ENCODE data around the gene SWI5.
"Not testable (repeated sequence)": the region's sequence is repeated elsewhere in the genome, so short reads cannot be mapped to it uniquely, and the experiment has no call there.

The SWI5 gene

DNA sequence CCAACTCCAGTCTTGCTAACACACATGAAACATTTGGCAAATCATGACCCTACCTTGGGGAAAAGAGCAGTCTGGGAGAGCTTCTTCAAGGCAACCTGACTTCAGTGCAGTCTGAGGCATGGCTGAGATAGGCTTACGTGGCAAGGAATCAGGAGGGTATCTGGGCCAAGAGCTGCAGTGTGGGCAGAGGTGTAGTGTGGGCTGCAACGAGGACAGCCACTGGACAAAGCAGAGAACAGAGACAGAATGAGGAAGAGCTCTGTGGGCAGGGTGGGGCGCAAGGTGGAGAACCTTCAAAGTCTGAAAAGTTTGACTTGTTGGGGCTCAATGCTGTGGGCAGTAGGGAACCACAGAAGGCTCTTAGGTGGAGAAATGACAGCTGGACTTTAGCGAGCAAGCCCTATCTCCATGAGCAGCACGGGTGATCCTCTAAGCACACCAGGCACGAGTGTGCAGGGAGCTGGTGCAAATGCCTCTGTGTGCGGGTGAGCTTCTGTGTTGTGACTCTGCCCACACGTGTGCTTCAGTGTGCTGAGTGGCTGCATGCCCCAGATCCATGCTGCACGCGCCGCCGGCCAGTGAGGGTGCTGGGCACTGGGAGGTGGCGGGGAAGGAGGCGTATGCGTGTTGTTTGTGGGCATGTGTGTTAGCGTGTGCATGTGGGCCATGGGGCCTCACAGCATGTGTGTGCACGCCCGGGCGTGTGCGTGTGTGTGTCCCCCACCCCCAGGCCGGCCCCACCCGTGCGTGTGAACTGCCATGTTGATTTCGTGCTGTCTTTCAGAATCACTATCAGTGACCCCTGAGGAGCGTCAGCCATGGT lies 23.5 kb upstream of the SWI5 start:
- DNase-seq = no peak

- DNase-seq = no peak
These were observed 22.7 kb upstream of the SWI5 start for GRCh38 chr9:128253140-128253990.

- no peak for DNase-seq
These were observed 22.1 kb upstream of the SWI5 start for GRCh38 chr9:128253991-128254346.

DNA sequence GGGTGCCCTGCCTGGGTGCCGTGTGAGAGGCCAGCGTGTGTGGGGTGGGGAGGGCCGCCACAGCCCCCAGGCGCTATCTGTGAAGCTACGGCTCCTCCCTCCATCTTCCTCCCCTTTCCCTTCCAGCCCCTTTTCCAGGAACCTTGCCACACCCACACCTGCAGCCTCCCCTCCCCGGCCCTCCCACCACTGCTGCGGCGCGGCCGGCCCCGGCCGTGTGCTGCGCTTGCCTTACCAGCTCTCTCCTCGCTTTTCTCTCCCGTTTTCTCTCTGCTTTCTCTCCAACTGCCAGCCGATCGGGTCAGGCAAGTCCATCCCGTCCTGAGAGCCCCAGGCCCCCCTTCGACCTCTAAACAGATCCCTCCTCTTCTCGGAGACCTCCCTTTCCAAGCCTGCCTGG lies 21.7 kb upstream of the SWI5 start:
- DNase-seq = no peak

GRCh38 chr9:128254855-128255759 lies 21.0 kb upstream of the SWI5 start:
- no peak for DNase-seq

DNA sequence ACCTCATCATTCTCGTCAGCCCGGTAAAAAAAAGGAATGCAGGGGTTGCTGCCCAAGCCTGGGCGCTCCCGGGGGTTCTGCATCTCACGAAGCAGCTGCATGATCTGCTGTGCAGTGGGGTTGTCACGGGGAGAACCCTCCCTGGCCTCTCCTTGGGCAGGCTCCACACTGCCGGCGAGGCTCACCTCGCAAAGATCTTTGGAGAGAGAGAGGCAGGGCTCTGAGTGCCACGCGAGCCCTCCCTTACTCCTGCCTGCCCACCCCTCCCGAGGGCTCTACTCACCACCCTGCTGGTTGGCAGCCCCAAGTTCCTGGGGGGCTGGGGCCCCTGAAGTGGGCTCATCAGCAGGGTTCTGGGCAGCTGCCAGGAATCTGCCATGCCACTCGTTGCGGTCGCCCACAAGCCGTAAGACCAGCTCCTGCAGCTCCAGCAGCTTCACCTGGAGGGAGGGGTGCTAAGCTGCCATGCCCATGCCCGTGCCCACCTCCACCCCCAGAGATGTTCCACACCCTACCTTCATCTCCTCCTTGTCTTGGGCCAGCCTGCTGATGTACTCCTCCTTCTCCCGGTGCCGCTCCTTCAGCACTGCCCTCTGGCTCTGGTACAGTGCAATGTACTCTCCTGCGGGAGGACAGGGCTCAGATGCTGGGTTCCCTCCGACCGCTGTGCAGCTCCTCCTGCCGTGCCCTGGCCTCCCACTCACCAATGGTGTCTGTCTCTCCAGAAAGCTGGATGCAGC lies 18.8 kb upstream of the SWI5 start:
- no peak for DNase-seq

- no peak for DNase-seq
These were observed 18.2 kb upstream of the SWI5 start for GRCh38 chr9:128257907-128258306.

- DNase-seq = no peak
These were observed 17.8 kb upstream of the SWI5 start for GRCh38 chr9:128258326-128258725.

- DNase-seq = no peak
These were observed 16.9 kb upstream of the SWI5 start for GRCh38 chr9:128259156-128259555.

DNA sequence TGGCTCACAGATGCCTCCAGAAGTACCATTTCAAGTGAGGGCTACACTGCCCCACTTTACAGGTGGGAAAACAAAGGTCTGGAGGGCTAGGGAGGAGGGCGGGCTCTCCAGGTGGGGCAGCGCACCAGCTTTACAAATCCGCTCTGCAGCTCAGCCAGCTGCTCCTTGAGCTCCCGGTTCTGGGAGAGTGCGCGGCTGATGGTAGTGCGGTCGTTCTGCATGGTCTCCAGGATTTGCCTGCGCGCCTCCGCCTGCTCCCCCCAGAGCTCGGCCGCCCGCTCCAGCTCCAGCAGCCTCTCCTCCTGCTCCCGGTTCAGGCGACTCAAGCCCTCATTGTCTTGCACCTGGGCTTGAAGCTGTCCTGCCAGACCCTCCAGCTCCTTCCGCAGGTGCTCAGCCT lies 15.7 kb upstream of the SWI5 start:
- DNase-seq = no peak

DNA sequence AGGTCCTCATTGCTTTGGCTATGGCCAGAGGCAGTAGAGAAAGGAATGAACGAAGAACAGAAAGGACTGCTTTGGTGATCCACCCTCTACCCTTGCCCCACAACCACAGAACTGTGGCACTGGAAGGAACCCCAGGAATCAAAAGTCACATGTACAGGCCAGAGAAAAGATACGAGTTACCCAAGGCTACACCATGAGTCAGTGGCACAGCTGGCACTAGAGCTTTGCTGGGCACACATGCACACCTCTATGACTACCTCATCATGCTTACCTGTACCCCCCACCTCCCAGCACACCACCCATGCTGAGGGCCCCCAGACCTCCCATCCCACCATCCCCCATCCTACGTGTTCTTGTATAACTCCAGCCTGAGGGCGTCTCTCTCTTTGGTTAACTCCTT lies 13.4 kb upstream of the SWI5 start:
- no peak for DNase-seq

GRCh38 chr9:128265348-128265847 lies 10.7 kb upstream of the SWI5 start:
- no peak for DNase-seq

DNA sequence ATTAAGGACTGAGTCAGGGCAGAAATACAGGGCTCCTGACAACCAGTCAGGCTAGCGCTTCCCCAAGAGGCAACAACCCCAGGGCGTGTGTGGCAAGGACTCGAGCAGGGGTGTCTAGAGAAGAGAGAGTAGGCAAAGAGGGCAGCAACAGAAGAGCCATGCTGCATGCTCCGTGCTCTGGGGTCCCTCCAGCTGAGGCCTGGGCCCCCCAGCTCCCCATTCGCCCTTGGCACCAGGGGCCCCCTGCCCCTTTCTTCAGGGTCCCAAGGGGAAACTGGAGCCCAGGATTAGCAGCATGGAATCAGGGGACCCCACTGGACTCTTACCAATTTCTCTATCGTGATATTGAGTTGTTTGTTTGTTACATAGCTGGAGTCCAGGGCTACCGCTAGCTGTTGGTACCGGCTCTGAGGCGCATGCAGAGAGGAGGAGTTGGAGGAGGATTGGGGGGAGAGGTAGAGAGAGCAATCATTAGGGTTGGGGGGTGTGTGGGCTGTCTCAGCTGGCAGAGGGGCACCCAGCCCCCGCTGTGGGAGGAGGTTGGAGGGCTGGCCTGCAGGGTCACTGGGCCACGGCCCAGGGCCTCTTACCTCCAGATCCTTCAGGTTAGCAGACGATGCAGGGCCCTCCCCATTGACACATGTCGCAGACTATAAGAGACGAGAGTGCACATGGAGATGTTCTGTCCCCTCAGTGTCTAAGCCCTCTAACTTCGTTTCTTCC lies 9.0 kb upstream of the SWI5 start:
- DNase-seq = no peak

DNA sequence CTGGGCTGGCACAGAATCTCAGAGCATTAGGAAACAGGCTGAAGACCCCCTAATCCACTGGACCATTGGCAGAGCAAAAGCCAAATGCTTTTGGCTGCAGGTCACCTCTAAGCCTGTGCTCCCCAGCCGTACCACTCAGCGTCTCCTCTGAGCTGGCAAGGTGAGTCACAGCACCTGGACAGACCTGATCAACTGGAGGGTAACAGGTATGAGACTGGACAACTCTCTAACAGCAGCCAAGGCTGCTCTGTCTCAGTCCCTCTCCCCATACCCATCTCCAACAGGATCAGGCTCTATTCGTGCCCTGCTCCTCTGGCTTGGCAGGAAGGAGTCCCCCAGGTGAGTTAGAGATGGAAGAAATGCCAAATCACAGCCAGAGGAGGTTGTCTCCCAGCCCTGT lies 5.0 kb upstream of the SWI5 start:
- DNase-seq = no peak

DNA sequence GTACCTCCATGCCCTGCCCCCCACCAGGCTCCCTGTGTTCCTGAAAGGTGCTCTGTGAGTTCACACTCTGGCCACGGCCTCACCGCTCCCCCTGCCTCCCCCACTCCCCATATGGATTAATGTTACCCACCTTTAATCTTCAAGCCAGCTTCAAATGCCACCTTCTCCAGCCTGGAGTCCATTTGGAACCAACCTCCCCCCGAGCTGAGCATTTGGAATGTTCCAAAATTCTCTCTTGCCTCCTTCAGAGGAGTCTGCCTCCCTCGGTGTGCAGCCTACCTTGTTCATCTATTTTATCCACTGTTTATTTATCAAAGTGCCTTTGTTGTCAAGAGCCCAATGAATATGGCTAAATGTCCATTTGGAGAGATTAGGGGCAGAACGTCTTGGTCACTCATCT lies 4.6 kb upstream of the SWI5 start:
- DNase-seq = no peak

DNA sequence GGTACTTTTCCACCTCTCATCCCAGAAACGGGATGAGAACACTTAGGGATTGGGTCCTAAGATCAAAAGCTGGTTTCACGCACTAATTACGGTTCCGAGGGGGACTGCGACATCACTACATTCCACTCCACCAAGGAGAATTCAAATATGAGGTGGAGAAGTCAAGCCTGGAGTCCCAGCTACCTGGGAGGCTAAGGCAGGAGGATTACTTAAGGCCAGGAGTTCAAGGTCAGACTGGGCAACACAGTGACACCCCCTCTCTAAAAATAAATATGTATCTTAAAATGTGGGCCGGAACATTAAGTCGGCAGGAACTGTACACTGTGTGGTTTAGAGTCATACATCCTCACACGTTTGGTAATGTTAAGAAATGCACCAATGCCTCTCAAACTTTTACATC lies 1.8 kb upstream of the SWI5 start:
- DNase-seq = no peak

- DNase-seq = no peak
These were observed 673 bp upstream of the SWI5 start, which contains the start of gene GOLGA2 for GRCh38 chr9:128275198-128276007. Gene GOLGA2 (minus strand): TSS chr9:128276007. CDS start chr9:128275976, 31 bp downstream.

DNA sequence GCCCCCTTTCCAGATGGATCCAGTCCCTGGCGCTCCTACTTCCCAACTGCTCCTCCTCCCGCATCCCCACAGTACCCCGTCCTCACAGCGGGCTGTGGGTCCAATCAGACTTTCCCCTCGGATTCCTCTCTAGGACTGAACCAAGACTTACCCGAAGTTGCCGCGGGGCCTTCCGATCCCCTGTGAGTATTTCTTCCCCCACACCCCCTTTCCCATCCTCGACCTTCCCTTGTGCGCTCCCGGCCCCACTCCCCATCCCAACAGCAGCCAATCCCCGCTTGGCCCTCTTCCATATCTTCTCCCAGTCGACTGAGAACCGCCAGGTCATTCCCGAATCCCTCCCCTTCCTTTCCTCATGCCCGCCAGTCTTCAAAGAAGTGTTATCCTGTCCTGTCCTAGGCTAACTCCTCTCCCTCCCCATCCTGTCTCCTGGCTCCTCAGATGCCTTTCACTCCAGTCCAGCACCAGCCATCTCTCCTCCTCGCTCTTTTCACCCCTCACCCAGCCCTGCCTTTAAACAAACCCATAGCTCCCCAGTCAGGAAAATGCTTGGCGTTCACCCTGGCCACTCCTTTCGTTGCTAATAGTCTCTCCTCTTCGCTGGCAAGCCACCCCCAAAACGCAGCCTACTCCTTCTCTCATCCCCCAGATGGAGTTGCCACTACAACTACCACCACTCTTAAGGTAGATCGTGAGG lies 646 bp downstream of the SWI5 start:
- no peak for DNase-seq

DNA sequence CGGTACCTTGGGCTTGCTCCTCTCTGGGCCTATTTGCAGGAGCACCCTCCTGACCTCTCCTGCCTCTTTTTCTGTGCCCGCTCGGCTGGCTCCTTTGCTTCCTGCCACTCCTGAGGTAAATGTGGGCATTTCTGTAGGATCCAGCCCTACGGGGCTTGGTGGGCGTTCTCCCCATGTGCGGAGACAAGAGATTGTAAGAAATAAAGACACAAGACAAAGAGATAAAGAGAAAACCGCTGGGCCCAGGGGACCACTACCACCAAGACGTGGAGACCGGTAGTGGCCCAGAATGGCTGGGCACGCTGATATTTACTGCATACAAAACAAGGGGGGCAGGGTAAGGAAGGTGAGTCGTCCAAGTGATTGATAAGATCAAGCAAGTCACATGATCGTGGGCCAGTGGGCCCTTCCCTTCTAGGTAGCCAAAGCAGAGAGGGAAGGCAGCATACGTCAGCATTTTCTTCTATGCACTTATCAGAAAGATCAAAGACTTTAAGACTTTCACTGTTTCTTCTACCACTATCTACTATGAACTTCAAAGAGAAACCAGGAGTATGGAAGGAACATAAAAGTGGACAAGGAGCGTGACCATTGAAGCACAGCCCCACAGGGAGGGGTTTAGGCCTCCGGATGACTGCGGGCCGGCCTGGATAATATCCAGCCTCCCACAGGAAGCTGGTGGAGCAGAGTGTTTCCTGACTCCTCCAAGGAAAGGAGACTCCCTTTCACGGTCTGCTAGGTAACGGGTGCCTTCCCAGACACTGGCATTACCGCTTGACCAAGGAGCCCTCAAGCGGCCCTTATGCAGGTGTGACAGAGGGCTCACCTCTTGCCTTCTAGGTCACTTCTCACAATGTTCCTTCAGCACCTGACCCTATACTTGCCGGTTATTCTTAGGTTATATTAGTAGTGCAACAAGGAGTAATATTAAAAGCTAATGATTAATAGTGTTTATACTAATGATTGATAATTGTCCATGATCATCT lies 3.3 kb downstream of the SWI5 start:
- not testable (repeated sequence) for DNase-seq

All from cortex of kidney (tissue), 1 donor.